Panc1 (cell line): ENCODE results near the gene CENPB. TPM values are rescaled to one million over a fixed set of nuclear protein-coding genes. Genes with fewer than 3 reads are reported as not detected.

Experiments
- ATAC-seq: fragments of 200-7000 bp; cut with Tn5 transposase; 2 replicates; pipeline ENCODE4 v1.9.1; 2020; ENCODE audit warnings: mild to moderate bottlenecking, moderate library complexity
- BruUV-seq: library from RNA; stranded (reverse); fragments of 400-500 nt; replicated peaks from 2 replicates; lab custom pipeline; 2021; lab: Mats Ljungman, UMichigan
- CTCF ChIA-PET: fragments of 300-600 bp; sonication (Branson Sonifier 250); formaldehyde crosslinking; loops from one replicate; lab custom pipeline; 2022; ENCODE audit warnings: antibody characterized with exemption; lab: Charles Lee
- POLR2A ChIA-PET: fragments of 300-600 bp; sonication (Branson Sonifier 250); formaldehyde crosslinking; loops from one replicate; lab custom pipeline; 2022; ENCODE audit warnings: antibody characterized with exemption; lab: Charles Lee
- DNase-seq: peaks from one replicate; pipeline ENCODE4 v3.0.0-alpha.2; 2010; ENCODE audit warnings: low read depth, low spot score
- H3K27ac ChIP-seq: 2 replicates; pipeline ENCODE4 v1.5.1; 2011; ENCODE audit warnings: mild to moderate bottlenecking, low read length, inconsistent platforms
- H3K27me3 ChIP-seq: fragments of 200-500 bp; sonication (Bioruptor generic); 2 replicates; pipeline ENCODE4 v1.6.0; 2014; ENCODE audit warnings: low read length, inconsistent platforms; ENCODE audit not compliant: control insufficient read depth, insufficient read depth
- H3K36me3 ChIP-seq: fragments of 200-500 bp; sonication (Bioruptor generic); 2 replicates; pipeline ENCODE4 v1.5.1; 2014; ENCODE audit warnings: inconsistent platforms, mild to moderate bottlenecking, low read length, moderate library complexity; ENCODE audit not compliant: control insufficient read depth, insufficient read depth
- H3K4me1 ChIP-seq: 2 replicates; pipeline ENCODE4 v1.5.1; 2011; ENCODE audit warnings: inconsistent platforms, mild to moderate bottlenecking, low read length, moderate library complexity; ENCODE audit not compliant: control insufficient read depth, insufficient read depth
- H3K4me3 ChIP-seq, 2 experiments: 2 replicates each; pipeline ENCODE4 v1.5.1; 2011 to 2012; ENCODE audit warnings: low read depth in 2 of 2, low read length in 2 of 2, mild to moderate bottlenecking in 2 of 2, inconsistent platforms in 1 of 2, moderate library complexity in 1 of 2
- H3K9me3 ChIP-seq: fragments of 200-500 bp; sonication (Bioruptor generic); 2 replicates; pipeline ENCODE4 v1.5.1; 2014; ENCODE audit warnings: low read depth, mild to moderate bottlenecking, inconsistent platforms, low read length, moderate library complexity; ENCODE audit not compliant: control insufficient read depth, insufficient read depth
- POLR2AphosphoS5 ChIP-seq: IDR thresholded peaks from 2 replicates; pipeline ENCODE4 v1.6.1; 2012; ENCODE audit warnings: mild to moderate bottlenecking, low read depth, low read length, moderate library complexity
- SIN3A ChIP-seq: IDR thresholded peaks from 2 replicates; pipeline ENCODE4 v1.6.1; 2012; ENCODE audit warnings: low read depth, mild to moderate bottlenecking, low read length, moderate library complexity, borderline replicate concordance; ENCODE audit not compliant: insufficient read depth
- TCF7L2 ChIP-seq: IDR thresholded peaks from 2 replicates; pipeline ENCODE4 v1.6.1; 2011; ENCODE audit warnings: mild to moderate bottlenecking, low read depth, low read length, inconsistent platforms
- in situ Hi-C: cut with HindIII; loops from 2 replicates; pipeline ENCODE4 v1.10.0; 2016; ENCODE audit warnings: low sequenced_read_pairs, low pct_unique_long_range_greater_than_20kb
- intact Hi-C: fragments of 100-400 bp; cut with micrococcal nuclease; formaldehyde crosslinking; loops from one replicate; pipeline ENCODE4 v1.10.0; 2022; ENCODE audit not compliant: unreplicated experiment
- total RNA-seq: library from RNA; stranded (reverse); gene quantifications from one replicate; pipeline ENCODE4 v1.2.1, GENCODE V29; 2021; ENCODE audit not compliant: unreplicated experiment
- TF ChIP-seq, protein P1 (sequence below), 2 experiments: IDR thresholded peaks; 2 replicates each; pipeline ENCODE4 v1.6.1; 2011 to 2012; ENCODE audit warnings: low read depth in 2 of 2, control low read depth in 1 of 2, low read length in 1 of 2, mild to moderate bottlenecking in 1 of 2, moderate library complexity in 1 of 2; ENCODE audit not compliant: insufficient read depth in 1 of 2
- TF ChIP-seq, protein P2 (sequence below): fragments of 450-650 bp; IDR thresholded peaks from 2 replicates; pipeline ENCODE4 v1.5.1; 2017; ENCODE audit warnings: mild to moderate bottlenecking

Gene CENPB
- total RNA-seq, 1 experiment from 2014 or later, result 154 TPM

DNA sequence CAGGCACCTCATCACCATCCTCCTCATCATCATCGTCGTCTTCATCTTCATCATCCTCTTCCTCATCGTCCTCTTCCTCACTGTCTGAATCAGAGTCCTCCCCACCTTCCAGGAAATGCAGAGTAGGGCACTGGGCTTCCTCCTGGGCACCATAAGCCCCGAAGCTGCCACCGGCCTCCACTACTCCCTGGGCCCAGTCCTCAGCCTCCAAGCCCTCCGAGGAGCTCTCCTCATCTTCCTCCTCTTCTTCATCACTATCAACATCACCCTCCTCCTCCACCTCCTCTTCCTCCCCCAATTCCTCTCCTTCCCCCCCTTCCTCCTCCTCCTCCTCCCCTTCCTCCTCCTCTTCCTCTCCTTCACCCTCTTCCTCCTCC, 1.7 kb downstream of the CENPB start:
- H3K9me3 ChIP-seq, result no peaks in the 10 kb centered on the region
- in situ Hi-C loops (no loop called here), intact Hi-C loops (no loop called here)
- no TSS peak for BruUV-seq
- peak overlapping the region; percentile 87 for H3K27ac ChIP-seq
- ChIA-PET POLR2A (interaction anchor here (0.6 kb wide), 1 partner anchor 33 kb away, joined by 11 read pairs; no protein-coding TSS in a partner anchor), CTCF (interaction anchor here (0.6 to 1.0 kb wide), 3 partner anchors 74 to 764 kb away, joined by 3 to 9 read pairs (median 9); no protein-coding TSS in a partner anchor)
- ATAC-seq (no peak), DNase-seq (no peak)
- H3K4me3 ChIP-seq, result peak overlapping the region; percentile 65 to 75
- H3K27me3 ChIP-seq, result no peaks in the 10 kb centered on the region
- H3K4me1 ChIP-seq, result peaks cover 21% of the 10 kb centered on the region
- TF ChIP-seq POLR2AphosphoS5, result 0 out of 2 replicates have a peak, but pooled peaks have one; percentile 26
- TF ChIP-seq TCF7L2, result no peak
- no peaks in the 10 kb centered on the region for H3K36me3 ChIP-seq

DNA sequence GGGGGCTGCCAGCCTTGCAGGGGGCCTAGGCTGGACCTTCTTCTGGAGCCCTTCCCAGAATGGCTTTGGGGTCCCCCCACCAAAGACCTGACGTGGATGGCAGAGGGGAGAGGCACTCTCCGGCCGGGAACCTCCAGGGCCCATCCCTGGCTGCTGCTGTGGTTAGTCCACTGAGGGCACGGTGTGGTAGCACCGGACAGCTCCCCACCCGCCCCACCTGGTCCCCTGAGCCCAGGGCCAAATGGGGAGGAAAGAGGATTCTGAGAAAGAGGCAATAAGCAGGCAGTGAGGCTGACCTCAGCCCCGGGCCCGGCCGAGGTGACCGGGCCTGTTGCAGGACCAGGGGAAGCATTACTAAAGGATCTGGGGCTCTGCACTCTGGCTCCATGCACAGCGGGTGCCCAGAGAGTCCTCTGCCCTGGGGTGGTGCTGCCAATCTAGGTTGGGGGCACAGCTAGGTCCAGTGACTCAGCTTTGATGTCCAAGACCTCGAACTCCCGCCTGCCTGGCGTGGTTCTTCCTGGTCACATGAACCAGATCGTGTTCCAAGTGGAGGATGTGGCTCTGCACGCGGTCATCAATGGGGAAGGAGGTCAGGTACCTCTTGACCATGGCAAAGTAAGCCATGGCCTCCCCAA, 2.2 kb downstream of the CENPB start:
- peaks cover 21% of the 10 kb centered on the region for H3K4me1 ChIP-seq
- H3K4me3 ChIP-seq, result peak overlapping the region; percentile 65 to 75
- in situ Hi-C loops, result no loop called here
- H3K36me3 ChIP-seq, result no peaks in the 10 kb centered on the region
- intact Hi-C loops, result no loop called here
- POLR2A ChIA-PET, result no interaction called here
- TSS peak; percentile 100 for BruUV-seq
- CTCF ChIA-PET, result interaction anchor here (1.0 kb wide), 1 partner anchor 73 kb away, joined by 3 read pairs; no protein-coding TSS in a partner anchor
- TF ChIP-seq SIN3A (no peak), POLR2AphosphoS5 (peak; percentile 30; the same call in 1 of the 2 replicates), TCF7L2 (no peak)
- TF ChIP-seq, protein P1, sequence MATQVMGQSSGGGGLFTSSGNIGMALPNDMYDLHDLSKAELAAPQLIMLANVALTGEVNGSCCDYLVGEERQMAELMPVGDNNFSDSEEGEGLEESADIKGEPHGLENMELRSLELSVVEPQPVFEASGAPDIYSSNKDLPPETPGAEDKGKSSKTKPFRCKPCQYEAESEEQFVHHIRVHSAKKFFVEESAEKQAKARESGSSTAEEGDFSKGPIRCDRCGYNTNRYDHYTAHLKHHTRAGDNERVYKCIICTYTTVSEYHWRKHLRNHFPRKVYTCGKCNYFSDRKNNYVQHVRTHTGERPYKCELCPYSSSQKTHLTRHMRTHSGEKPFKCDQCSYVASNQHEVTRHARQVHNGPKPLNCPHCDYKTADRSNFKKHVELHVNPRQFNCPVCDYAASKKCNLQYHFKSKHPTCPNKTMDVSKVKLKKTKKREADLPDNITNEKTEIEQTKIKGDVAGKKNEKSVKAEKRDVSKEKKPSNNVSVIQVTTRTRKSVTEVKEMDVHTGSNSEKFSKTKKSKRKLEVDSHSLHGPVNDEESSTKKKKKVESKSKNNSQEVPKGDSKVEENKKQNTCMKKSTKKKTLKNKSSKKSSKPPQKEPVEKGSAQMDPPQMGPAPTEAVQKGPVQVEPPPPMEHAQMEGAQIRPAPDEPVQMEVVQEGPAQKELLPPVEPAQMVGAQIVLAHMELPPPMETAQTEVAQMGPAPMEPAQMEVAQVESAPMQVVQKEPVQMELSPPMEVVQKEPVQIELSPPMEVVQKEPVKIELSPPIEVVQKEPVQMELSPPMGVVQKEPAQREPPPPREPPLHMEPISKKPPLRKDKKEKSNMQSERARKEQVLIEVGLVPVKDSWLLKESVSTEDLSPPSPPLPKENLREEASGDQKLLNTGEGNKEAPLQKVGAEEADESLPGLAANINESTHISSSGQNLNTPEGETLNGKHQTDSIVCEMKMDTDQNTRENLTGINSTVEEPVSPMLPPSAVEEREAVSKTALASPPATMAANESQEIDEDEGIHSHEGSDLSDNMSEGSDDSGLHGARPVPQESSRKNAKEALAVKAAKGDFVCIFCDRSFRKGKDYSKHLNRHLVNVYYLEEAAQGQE (IDR thresholded peaks at IDR 0.05; ENCODE audit: insufficient read depth in 1 of 2, low read depth in 2 of 2, low read length in 1 of 2), result peak in 1 of 2 experiments; percentile 54; a peak in 3 of 4 replicates
- TF ChIP-seq, protein P2, sequence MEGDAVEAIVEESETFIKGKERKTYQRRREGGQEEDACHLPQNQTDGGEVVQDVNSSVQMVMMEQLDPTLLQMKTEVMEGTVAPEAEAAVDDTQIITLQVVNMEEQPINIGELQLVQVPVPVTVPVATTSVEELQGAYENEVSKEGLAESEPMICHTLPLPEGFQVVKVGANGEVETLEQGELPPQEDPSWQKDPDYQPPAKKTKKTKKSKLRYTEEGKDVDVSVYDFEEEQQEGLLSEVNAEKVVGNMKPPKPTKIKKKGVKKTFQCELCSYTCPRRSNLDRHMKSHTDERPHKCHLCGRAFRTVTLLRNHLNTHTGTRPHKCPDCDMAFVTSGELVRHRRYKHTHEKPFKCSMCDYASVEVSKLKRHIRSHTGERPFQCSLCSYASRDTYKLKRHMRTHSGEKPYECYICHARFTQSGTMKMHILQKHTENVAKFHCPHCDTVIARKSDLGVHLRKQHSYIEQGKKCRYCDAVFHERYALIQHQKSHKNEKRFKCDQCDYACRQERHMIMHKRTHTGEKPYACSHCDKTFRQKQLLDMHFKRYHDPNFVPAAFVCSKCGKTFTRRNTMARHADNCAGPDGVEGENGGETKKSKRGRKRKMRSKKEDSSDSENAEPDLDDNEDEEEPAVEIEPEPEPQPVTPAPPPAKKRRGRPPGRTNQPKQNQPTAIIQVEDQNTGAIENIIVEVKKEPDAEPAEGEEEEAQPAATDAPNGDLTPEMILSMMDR, result no peak
- no peak for ATAC-seq
- H3K27me3 ChIP-seq, result no peaks in the 10 kb centered on the region
- no peak for DNase-seq
- no peaks in the 10 kb centered on the region for H3K9me3 ChIP-seq
- peak overlapping the region; percentile 87 for H3K27ac ChIP-seq
